ENCODE data around the gene CKS2. TPM values are rescaled to one million over a fixed set of nuclear protein-coding genes. Genes with fewer than 3 reads are reported as not detected.

Gene CKS2
- total and polyA plus RNA-seq, 2 of the 8 experiments (the other 6 are each of a cell fraction or from before 2014, with no cell fraction given) = 337 to 689 TPM

GRCh38 chr9:89291741-89292140 is 19.3 kb upstream of the CKS2 start:
- FAIRE-seq (no peak), DNase-seq (ENCODE audit: low read depth in 1 of 2, low spot score in 2 of 2) (no peak)
- no peak overlapping the region for H4K8ac ChIP-seq (ENCODE audit: extremely low read depth, insufficient read depth, low read length)
- H2BK15ac ChIP-seq (ENCODE audit: low read length) = no peak overlapping the region
- H2BK120ac ChIP-seq (replicated peaks; ENCODE audit: low read depth, low read length) = no peak overlapping the region
- H2BK12ac ChIP-seq (ENCODE audit: low read depth, low read length) = no peak overlapping the region
- H3K27ac ChIP-seq (ENCODE audit: low read depth, low read length) = no peak overlapping the region
- ChIA-PET CTCF (ENCODE audit: partially characterized antibody) (interaction anchor here (2.9 kb wide), 1 partner anchor 13 kb away, joined by 11 read pairs; no protein-coding TSS in a partner anchor), POLR2A (ENCODE audit: partially characterized antibody) (interaction anchor here (1.9 kb wide), 1 partner anchor 19 kb away, joined by 6 read pairs; the partner anchor contains the start of gene CKS2)
- no peak overlapping the region for H3K14ac ChIP-seq (ENCODE audit: insufficient read length)
- peaks cover 9% of the 10 kb centered on the region in 2 experiments; a peak in 3 of 4 replicates for H3K9me3 ChIP-seq (ENCODE audit: insufficient read depth in 2 of 2, low read depth in 1 of 2, low read length in 1 of 2)
- WGBS, 2 experiments (ENCODE audit: extremely low coverage in 1 of 2, insufficient coverage in 1 of 2, insufficient read length in 1 of 2, insufficient replicate concordance in 2 of 2, low coverage in 1 of 2, low lambda C conversion rate in 2 of 2, missing lambda C conversion rate in 1 of 2) = 88% methylated on average over 2 of the region's 2 CpGs; no CpG with 5 or more reads in 1 of the 2 experiments
- no peaks in the 10 kb centered on the region for H3K79me1 ChIP-seq (ENCODE audit: low read depth, low read length)
- no peaks in the 10 kb centered on the region for H3K27me3 ChIP-seq (replicated peaks in 1 of 4; ENCODE audit: control insufficient read depth in 3 of 4, extremely low read depth in 1 of 4, insufficient read depth in 3 of 4, low read length in 3 of 4)
- H3K56ac ChIP-seq (replicated peaks; ENCODE audit: insufficient read length, low read depth, low read length) = no peak overlapping the region
- H3K4ac ChIP-seq (replicated peaks; ENCODE audit: insufficient read length, low read depth, low read length) = no peak overlapping the region
- H2AK5ac ChIP-seq (ENCODE audit: low read depth, low read length) = no peak overlapping the region
- TF ChIP-seq CBX5 (IDR thresholded peaks at IDR 0.05; ENCODE audit: low read depth, low read length) (no peak), MAFK (IDR thresholded peaks at IDR 0.05; ENCODE audit: low read depth, low read length) (no peak), TBP (IDR thresholded peaks at IDR 0.05; ENCODE audit: low read depth, low read length) (no peak), RAD21 (IDR thresholded peaks at IDR 0.05 in 1 of 2, conservative IDR thresholded peaks at IDR 0.05 in 1 of 2; ENCODE audit: low read depth in 2 of 2, low read length in 2 of 2) (no peak), NRF1 (IDR thresholded peaks at IDR 0.05; ENCODE audit: low read depth, low read length) (no peak), TCF12 (IDR thresholded peaks at IDR 0.05; ENCODE audit: low read depth, low read length) (no peak)
- TF ChIP-seq, protein P1, sequence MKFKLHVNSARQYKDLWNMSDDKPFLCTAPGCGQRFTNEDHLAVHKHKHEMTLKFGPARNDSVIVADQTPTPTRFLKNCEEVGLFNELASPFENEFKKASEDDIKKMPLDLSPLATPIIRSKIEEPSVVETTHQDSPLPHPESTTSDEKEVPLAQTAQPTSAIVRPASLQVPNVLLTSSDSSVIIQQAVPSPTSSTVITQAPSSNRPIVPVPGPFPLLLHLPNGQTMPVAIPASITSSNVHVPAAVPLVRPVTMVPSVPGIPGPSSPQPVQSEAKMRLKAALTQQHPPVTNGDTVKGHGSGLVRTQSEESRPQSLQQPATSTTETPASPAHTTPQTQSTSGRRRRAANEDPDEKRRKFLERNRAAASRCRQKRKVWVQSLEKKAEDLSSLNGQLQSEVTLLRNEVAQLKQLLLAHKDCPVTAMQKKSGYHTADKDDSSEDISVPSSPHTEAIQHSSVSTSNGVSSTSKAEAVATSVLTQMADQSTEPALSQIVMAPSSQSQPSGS (IDR thresholded peaks at IDR 0.05; ENCODE audit: low read length) = no peak
- H4K20me1 ChIP-seq (replicated peaks in 1 of 2; ENCODE audit: control insufficient read depth in 1 of 2, insufficient read depth in 2 of 2, low read length in 2 of 2) = no peaks in the 10 kb centered on the region
- H2BK5ac ChIP-seq (ENCODE audit: low read depth, low read length) = no peak overlapping the region
- no peaks in the 10 kb centered on the region for H3K79me2 ChIP-seq (ENCODE audit: control insufficient read depth in 1 of 2, insufficient read depth in 2 of 2, low read length in 2 of 2)
- H3K18ac ChIP-seq (ENCODE audit: extremely low read depth, low read length) = no peak overlapping the region
- H3K23ac ChIP-seq (ENCODE audit: insufficient read length) = no peak overlapping the region
- no peak overlapping the region for H2BK20ac ChIP-seq (ENCODE audit: low read length)
- peaks cover 0 to 3% (median 0%) of the 10 kb centered on the region in 4 experiments; a peak in 1 of 8 replicates for H3K36me3 ChIP-seq (ENCODE audit: control insufficient read depth in 2 of 4, insufficient read depth in 4 of 4, low read length in 3 of 4)
- H3K9ac ChIP-seq (replicated peaks in 1 of 4; ENCODE audit: extremely low read depth in 1 of 4, low read depth in 3 of 4, low read length in 3 of 4) = no peak overlapping the region
- H3K23me2 ChIP-seq (ENCODE audit: low read depth, low read length) = no peaks in the 10 kb centered on the region
- H4K91ac ChIP-seq (replicated peaks; ENCODE audit: insufficient read length, low read length) = no peak overlapping the region
- H2AFZ ChIP-seq (ENCODE audit: low read length) = no peak overlapping the region
- no peak overlapping the region for H3K4me2 ChIP-seq (ENCODE audit: insufficient read depth in 1 of 2, low read depth in 2 of 2, low read length in 2 of 2)
- no peak overlapping the region for H3K4me3 ChIP-seq (ENCODE audit: extremely low read depth in 1 of 4, insufficient read depth in 2 of 4, low read depth in 3 of 4, low read length in 4 of 4)
- H3K4me1 ChIP-seq (replicated peaks in 1 of 4; ENCODE audit: control insufficient read depth in 3 of 4, insufficient read depth in 4 of 4, low read length in 3 of 4) = no peaks in the 10 kb centered on the region; a peak in 2 of 7 replicates
- no peak overlapping the region for H4K5ac ChIP-seq (ENCODE audit: insufficient read length, low read depth, low read length)

All from H1 (cell line).